ENCODE data around the gene AOC3. TPM values are rescaled to one million over a fixed set of nuclear protein-coding genes. Genes with fewer than 3 reads are reported as not detected.

The AOC3 gene
- total and polyA plus RNA-seq, 2 of the 13 experiments (the other 11 are each of a cell fraction or from before 2014, with no cell fraction given): 8.7 to 51.7 TPM

- TF ChIP-seq ZHX2 (IDR thresholded peaks at IDR 0.05; ENCODE audit: low read depth) (peak; percentile 61; the same call in 1 of the 2 replicates), ZHX2 (CRISPR knock-in tag; IDR thresholded peaks at IDR 0.05; ENCODE audit: borderline replicate concordance) (no peak), SMC3 (IDR thresholded peaks at IDR 0.05; ENCODE audit: low read length) (no peak), MEIS1 (CRISPR knock-in tag; IDR thresholded peaks at IDR 0.05; ENCODE audit: borderline replicate concordance) (peak; percentile 17; the same call in 1 of the 2 replicates), HIC2 (CRISPR knock-in tag; IDR thresholded peaks at IDR 0.05; ENCODE audit: low read depth) (peak; percentile 63; the same call in 1 of the 2 replicates), ZNF343 (CRISPR knock-in tag; IDR thresholded peaks at IDR 0.05) (0 out of 2 replicates have a peak, but pooled peaks have one; percentile 14), FLYWCH1 (CRISPR knock-in tag; IDR thresholded peaks at IDR 0.05) (no peak), POGK (CRISPR knock-in tag; conservative IDR thresholded peaks at IDR 0.05) (0 out of 2 replicates have a peak, but pooled peaks have one; percentile 50), ZZZ3 (CRISPR knock-in tag; IDR thresholded peaks at IDR 0.05; ENCODE audit: borderline replicate concordance) (no peak), MED13 (CRISPR knock-in tag; IDR thresholded peaks at IDR 0.05) (0 out of 2 replicates have a peak, but pooled peaks have one; percentile 45), CENPX (CRISPR knock-in tag; IDR thresholded peaks at IDR 0.05) (no peak), PITX1 (CRISPR knock-in tag; IDR thresholded peaks at IDR 0.05) (no peak; the same call in 1 of the 2 replicates), ZNF747 (CRISPR knock-in tag; IDR thresholded peaks at IDR 0.05; ENCODE audit: borderline replicate concordance) (0 out of 2 replicates have a peak, but pooled peaks have one; percentile 62), ZNF264 (CRISPR knock-in tag; IDR thresholded peaks at IDR 0.05) (no peak), MEF2D (CRISPR knock-in tag; IDR thresholded peaks at IDR 0.05) (no peak), ZMYM2 (CRISPR knock-in tag; IDR thresholded peaks at IDR 0.05) (no peak), ZNF709 (CRISPR knock-in tag; IDR thresholded peaks at IDR 0.05) (peak; percentile 29), MAFF (IDR thresholded peaks at IDR 0.05; ENCODE audit: low read depth, low read length) (no peak), TMF1 (CRISPR knock-in tag; IDR thresholded peaks at IDR 0.05; ENCODE audit: low read depth) (0 out of 2 replicates have a peak, but pooled peaks have one; percentile 67), ZNF83 (CRISPR knock-in tag; IDR thresholded peaks at IDR 0.05; ENCODE audit: borderline replicate concordance) (no peak; the same call in 1 of the 2 replicates), SNAPC5 (CRISPR knock-in tag; IDR thresholded peaks at IDR 0.05; ENCODE audit: borderline replicate concordance) (no peak)
Observed at GRCh38 chr17:42855048-42855596, 4.1 kb downstream of the AOC3 start (continued).

All from HepG2 (cell line).